Motor neuron (in vitro differentiated cells): ENCODE measurements around the gene NLRP11. TPM values are rescaled to one million over a fixed set of nuclear protein-coding genes. Genes with fewer than 3 reads are reported as not detected.

Source experiments
- ATAC-seq, 8 experiments: fragments of 200-7000 bp; cut with Tn5 transposase; replicated peaks in 6 of 8; 2 replicates each; pipeline ENCODE4 v1.8.0; 2021; ENCODE audit warnings: mild to moderate bottlenecking in 8 of 8, moderate library complexity in 8 of 8
- H3K27ac ChIP-seq, 2 donors: fragments of 250-450 bp; sonication (Bioruptor Pico); 2 replicates each; pipeline ENCODE4 v1.9.0; 2021; ENCODE audit warnings: antibody characterized with exemption in 2 of 2, mild to moderate bottlenecking in 2 of 2, moderate library complexity in 1 of 2
- H3K4me1 ChIP-seq, 2 donors: fragments of 250-450 bp; sonication (Bioruptor Pico); replicated peaks in 1 of 2; 2 replicates each; pipeline ENCODE4 v1.6.1; 2021; ENCODE audit warnings: antibody characterized with exemption in 2 of 2, mild to moderate bottlenecking in 2 of 2, moderate library complexity in 1 of 2
- H3K4me3 ChIP-seq, 5 donors: fragments of 250-450 bp; sonication (Bioruptor Pico); 2 replicates each; pipeline ENCODE4 v1.9.0; 2021; ENCODE audit warnings: antibody characterized with exemption in 5 of 5, mild to moderate bottlenecking in 5 of 5, moderate library complexity in 4 of 5
- WGBS, 10 experiments: fragments of 450-650 bp; shearing (Covaris generic); methylation state at CpG; one replicate each; pipeline ENCODE4 v1.0.0; 2022; 5-methylcytosine and 5-hydroxymethylcytosine counted together
- in situ Hi-C, 9 experiments: fragments of 400-800 bp; cut with MboI; loops; one replicate each; pipeline ENCODE4 v1.15.0; 2021; ENCODE audit warnings: low sequenced_read_pairs in 9 of 9, low pct_unique_long_range_greater_than_20kb in 2 of 9; ENCODE audit not compliant: unreplicated experiment in 9 of 9
- total RNA-seq, 8 experiments: library from RNA; unstranded; fragments of 300-600 nt; gene quantifications; 2 replicates each; pipeline versions ENCODE4 v1.2.3 to v1.2.4, GENCODE V29; 2022

NLRP11 gene
- under 1 TPM in 3 of 8 experiments, not detected in 5; 0.09 to 0.24 (median 0.14) TPM for total RNA-seq

GRCh38 chr19:55831846-55832245 is at the start of gene NLRP11:
Gene NLRP11, minus strand, starts transcription at chr19:55831999. Its CDS starts 13,825 bp downstream, at chr19:55818174.
- 11 to 82% (median 30%) methylated on average over 2 to 10 of the region's 10 CpGs; no CpG with 5 or more reads in 3 of the 10 experiments for WGBS, 10 experiments
- H3K4me1 ChIP-seq = no peaks in the 10 kb centered on the region
- no peak within 1 kb of the TSS for H3K27ac ChIP-seq
- no peak for ATAC-seq
- H3K4me3 ChIP-seq = no peak within 1 kb of the TSS
- in situ Hi-C loops = no loop called here

- no peak overlapping the region for H3K27ac ChIP-seq
- in situ Hi-C loops = no loop called here
- no peaks in the 10 kb centered on the region for H3K4me1 ChIP-seq
- no peak for ATAC-seq
- H3K4me3 ChIP-seq = no peak overlapping the region
- WGBS, 10 experiments = 0 to 38% (median 6%) methylated on average over 1 to 2 of the region's 3 CpGs; no CpG with 5 or more reads in 5 of the 10 experiments
Observed at GRCh38 chr19:55877211-55877610, 45.4 kb upstream of the NLRP11 start.

GRCh38 chr19:55870736-55871135 is 38.9 kb upstream of the NLRP11 start:
- H3K27ac ChIP-seq = no peak overlapping the region
- WGBS, 10 experiments = 0 to 80% (median 38%) methylated on average over 1 to 11 of the region's 11 CpGs; no CpG with 5 or more reads in 2 of the 10 experiments
- in situ Hi-C loops = no loop called here

GRCh38 chr19:55867101-55867500 is 35.3 kb upstream of the NLRP11 start:
- in situ Hi-C loops = no loop called here
- no peak for ATAC-seq
- WGBS, 10 experiments = 80 to 83% methylated on average over 1 to 2 of the region's 7 CpGs; no CpG with 5 or more reads in 8 of the 10 experiments

More at GRCh38 chr19:55870736-55871135, 38.9 kb upstream of the NLRP11 start:
- ATAC-seq = no peak
- Histone ChIP-seq H3K4me1 (no peaks in the 10 kb centered on the region), H3K4me3 (no peak overlapping the region)

DNA sequence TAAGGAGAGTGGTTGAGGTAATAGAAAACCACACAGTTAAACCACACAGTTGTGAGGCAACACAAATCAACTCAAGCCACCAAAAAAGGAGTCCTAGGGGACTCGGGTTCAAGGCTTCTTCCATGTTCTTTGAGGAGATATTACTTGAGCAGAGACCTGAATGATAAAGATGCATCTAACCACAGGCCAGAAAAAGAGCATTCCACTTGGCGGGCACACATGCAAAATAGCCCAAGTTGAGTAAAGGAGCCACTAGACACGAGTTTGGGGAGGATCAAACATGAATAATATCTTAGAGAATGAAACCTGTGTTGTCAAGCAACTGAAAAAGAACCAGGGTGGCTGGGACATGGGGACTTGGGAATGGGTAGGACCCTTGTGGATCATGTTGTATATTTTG is 34.7 kb upstream of the NLRP11 start:
- Histone ChIP-seq H3K27ac (no peak overlapping the region), H3K4me3 (no peak overlapping the region), H3K4me1 (no peaks in the 10 kb centered on the region)
- in situ Hi-C loops = no loop called here
- 0 to 40% (median 10%) methylated on average over 1 to 3 of the region's 3 CpGs; no CpG with 5 or more reads in 2 of the 10 experiments for whole genome bisulfite sequencing, 10 experiments
- no peak for ATAC-seq

More at GRCh38 chr19:55867101-55867500, 35.3 kb upstream of the NLRP11 start:
- no peak overlapping the region for H3K27ac ChIP-seq
- no peak overlapping the region for H3K4me3 ChIP-seq
- H3K4me1 ChIP-seq = no peaks in the 10 kb centered on the region

DNA sequence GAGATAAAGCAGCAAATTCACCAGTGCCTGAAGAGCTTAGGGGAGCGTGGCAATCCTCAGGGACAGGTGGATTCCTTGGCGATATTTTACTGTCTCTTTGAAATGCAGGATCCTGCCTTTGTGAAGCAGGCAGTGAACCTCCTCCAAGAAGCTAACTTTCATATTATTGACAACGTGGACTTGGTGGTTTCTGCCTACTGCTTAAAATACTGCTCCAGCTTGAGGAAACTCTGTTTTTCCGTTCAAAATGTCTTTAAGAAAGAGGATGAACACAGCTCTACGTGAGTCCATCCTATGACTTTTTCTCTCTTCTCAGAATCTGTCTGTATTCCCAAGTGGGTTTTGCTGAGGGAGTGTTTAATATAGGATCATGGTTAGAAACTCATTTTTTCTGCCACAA is 27.2 kb upstream of the NLRP11 start:
- in situ Hi-C loops = no loop called here
- no peak for ATAC-seq
- H3K4me3 ChIP-seq = no peak overlapping the region

GRCh38 chr19:55858401-55858800 is 26.6 kb upstream of the NLRP11 start:
- no peak for ATAC-seq
- WGBS, 10 experiments = 32 to 71% (median 50%) methylated on average over 1 to 9 of the region's 14 CpGs; no CpG with 5 or more reads in 5 of the 10 experiments
- no peak overlapping the region for H3K4me3 ChIP-seq
- H3K4me1 ChIP-seq = no peaks in the 10 kb centered on the region
- H3K27ac ChIP-seq = no peak overlapping the region
- in situ Hi-C loops = no loop called here

More for the DNA sequence above, 27.2 kb upstream of the NLRP11 start:
- Histone ChIP-seq H3K4me1 (no peaks in the 10 kb centered on the region), H3K27ac (no peak overlapping the region)
- 0 to 86% (median 5%) methylated on average over 1 to 5 of the region's 5 CpGs; no CpG with 5 or more reads in 1 of the 10 experiments for WGBS, 10 experiments

DNA sequence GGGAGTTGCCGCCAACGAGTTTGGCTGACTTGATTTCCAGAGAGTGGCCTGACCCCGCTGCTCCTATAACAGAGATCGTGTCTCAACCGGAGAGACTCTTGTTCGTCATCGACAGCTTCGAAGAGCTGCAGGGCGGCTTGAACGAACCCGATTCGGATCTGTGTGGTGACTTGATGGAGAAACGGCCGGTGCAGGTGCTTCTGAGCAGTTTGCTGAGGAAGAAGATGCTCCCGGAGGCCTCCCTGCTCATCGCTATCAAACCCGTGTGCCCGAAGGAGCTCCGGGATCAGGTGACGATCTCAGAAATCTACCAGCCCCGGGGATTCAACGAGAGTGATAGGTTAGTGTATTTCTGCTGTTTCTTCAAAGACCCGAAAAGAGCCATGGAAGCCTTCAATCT is 26.2 kb upstream of the NLRP11 start:
- WGBS, 10 experiments = 40 to 67% (median 52%) methylated on average over 2 to 15 of the region's 23 CpGs; no CpG with 5 or more reads in 2 of the 10 experiments
- no peak for ATAC-seq
- H3K27ac ChIP-seq = no peak overlapping the region
- no peaks in the 10 kb centered on the region for H3K4me1 ChIP-seq
- no peak overlapping the region for H3K4me3 ChIP-seq
- in situ Hi-C loops = no loop called here

DNA sequence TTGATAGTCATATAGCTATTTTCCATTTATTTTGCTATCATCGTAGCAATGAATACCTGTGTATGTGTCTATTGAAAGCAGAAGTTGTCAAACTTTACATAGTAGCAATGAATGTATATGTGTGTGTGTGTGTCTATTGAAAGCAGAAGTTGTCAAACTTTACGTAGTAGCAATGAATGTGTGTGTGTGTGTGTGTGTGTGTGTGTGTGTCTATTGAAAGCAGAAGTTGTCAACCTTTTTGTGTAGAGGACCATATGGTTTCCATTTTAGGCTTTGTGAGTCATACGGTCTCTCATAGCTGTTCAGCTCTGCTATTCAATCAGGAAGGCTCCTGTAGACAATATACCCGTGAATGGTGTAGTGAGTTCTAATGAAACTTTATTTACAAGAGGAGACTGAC is 25.4 kb upstream of the NLRP11 start:
- Histone ChIP-seq H3K4me3 (no peak overlapping the region), H3K4me1 (no peaks in the 10 kb centered on the region), H3K27ac (no peak overlapping the region)
- no peak for ATAC-seq
- WGBS, 10 experiments = 23 to 80% (median 59%) methylated on average over 1 to 4 of the region's 4 CpGs; no CpG with 5 or more reads in 2 of the 10 experiments
- in situ Hi-C loops = no loop called here

GRCh38 chr19:55855160-55855559 is 23.4 kb upstream of the NLRP11 start:
- no peak overlapping the region for H3K27ac ChIP-seq
- in situ Hi-C loops = no loop called here
- WGBS, 10 experiments = 0 to 67% (median 17%) methylated on average over 1 of the region's 1 CpG; no CpG with 5 or more reads in 2 of the 10 experiments

GRCh38 chr19:55838906-55839305 is 7.1 kb upstream of the NLRP11 start:
- 0 to 60% (median 13%) methylated on average over 1 to 4 of the region's 4 CpGs for WGBS, 10 experiments
- H3K4me1 ChIP-seq = no peaks in the 10 kb centered on the region
- ATAC-seq = no peak
- in situ Hi-C loops = no loop called here
- no peak overlapping the region for H3K27ac ChIP-seq
- H3K4me3 ChIP-seq = no peak overlapping the region

More at GRCh38 chr19:55855160-55855559, 23.4 kb upstream of the NLRP11 start:
- Histone ChIP-seq H3K4me1 (no peaks in the 10 kb centered on the region), H3K4me3 (no peak overlapping the region)
- no peak for ATAC-seq

- no peaks in the 10 kb centered on the region for H3K4me1 ChIP-seq
- 0 to 50% (median 17%) methylated on average over 2 to 3 of the region's 3 CpGs; no CpG with 5 or more reads in 1 of the 10 experiments for WGBS, 10 experiments
- in situ Hi-C loops = no loop called here
- no peak overlapping the region for H3K4me3 ChIP-seq
- H3K27ac ChIP-seq = no peak overlapping the region
- no peak for ATAC-seq
Observed at GRCh38 chr19:55838251-55838650, 6.5 kb upstream of the NLRP11 start.

GRCh38 chr19:55836340-55836739 is 4.5 kb upstream of the NLRP11 start, which contains the start of gene NLRP4:
Gene NLRP4, plus strand, starts transcription at chr19:55836540. Its CDS starts 15,541 bp downstream, at chr19:55852081.
- in situ Hi-C loops = no loop called here
- H3K27ac ChIP-seq = no peak within 1 kb of the TSS
- ATAC-seq = no peak
- H3K4me1 ChIP-seq = no peaks in the 10 kb centered on the region
- no peak within 1 kb of the TSS for H3K4me3 ChIP-seq
- 50 to 90% (median 70%) methylated on average over 3 to 15 of the region's 16 CpGs; no CpG with 5 or more reads in 2 of the 10 experiments for WGBS, 10 experiments

GRCh38 chr19:55832676-55833075 is 877 bp upstream of the NLRP11 start:
- in situ Hi-C loops = no loop called here
- ATAC-seq = no peak
- H3K4me1 ChIP-seq = no peaks in the 10 kb centered on the region
- no peak overlapping the region for H3K27ac ChIP-seq
- no peak overlapping the region for H3K4me3 ChIP-seq
- WGBS, 10 experiments = 2 to 53% (median 24%) methylated on average over 3 to 4 of the region's 4 CpGs; no CpG with 5 or more reads in 1 of the 10 experiments
